ENCODE results near the gene HSD17B14. TPM values are rescaled to one million over a fixed set of nuclear protein-coding genes. Genes with fewer than 3 reads are reported as not detected.

HSD17B14 gene
- 1.3 TPM for total RNA-seq

GRCh38 chr19:48836089-48837017 is at the start of gene HSD17B14:
Gene HSD17B14 (minus strand): TSS chr19:48836491. CDS start chr19:48836411, 80 bp downstream.

DNA sequence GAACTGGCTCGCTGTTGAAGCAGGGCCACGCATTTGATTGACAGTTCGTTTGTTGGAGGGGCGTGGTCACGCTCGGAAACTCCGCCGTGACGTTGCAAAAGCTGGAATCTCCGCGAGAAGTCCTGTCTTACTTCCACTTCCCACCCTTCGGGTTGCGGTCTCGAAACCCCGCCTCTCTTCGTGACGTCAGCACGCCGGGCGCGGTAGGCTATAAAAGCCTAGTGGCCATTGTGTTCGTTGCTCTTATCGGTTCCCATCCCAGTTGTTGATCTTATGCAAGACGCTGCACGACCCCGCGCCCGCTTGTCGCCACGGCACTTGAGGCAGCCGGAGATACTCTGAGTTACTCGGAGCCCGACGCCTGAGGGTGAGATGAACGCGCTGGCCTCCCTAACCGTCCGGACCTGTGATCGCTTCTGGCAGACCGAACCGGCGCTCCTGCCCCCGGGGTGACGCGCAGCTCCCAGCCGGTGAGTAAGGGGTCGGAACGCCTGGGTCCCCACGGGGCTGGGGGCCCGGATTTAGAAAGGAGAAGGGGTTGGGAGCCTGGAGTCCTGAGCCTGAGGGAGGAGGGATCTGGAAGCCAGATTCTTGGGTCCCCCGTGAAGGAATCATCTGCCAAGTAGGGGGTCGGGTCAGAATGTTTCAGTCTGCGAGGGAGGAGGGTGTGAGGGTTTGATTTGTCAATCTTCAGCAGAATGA is 36.0 kb upstream of the HSD17B14 start, which contains the start of gene PPP1R15A:
Gene PPP1R15A (plus strand): TSS at position 240 of the 702 bp plus-strand sequence. CDS start 813 bp downstream, outside the sequence.

GRCh38 chr19:48868114-48868886 is 32.0 kb upstream of the HSD17B14 start, which contains the start of gene PLEKHA4:
Gene PLEKHA4 (minus strand): TSS chr19:48868617. CDS start chr19:48867620, 997 bp downstream.

Small RNA genes lying within 50 kb of the gene (small RNA-seq; reads per million reads assigned to genes)
- gene RNU6-317P (ENCODE audit: low replicate concordance): not detected

Other genes starting within 250 kb of the HSD17B14 start
- not detected for gene SPACA4, start 229.7 kb downstream of the HSD17B14 start, total RNA-seq
- not detected for gene FAM83E, start 221.4 kb downstream of the HSD17B14 start, total RNA-seq
- 1,067 TPM for gene RPL18, start 217.3 kb downstream of the HSD17B14 start, total RNA-seq
- 11.9 TPM for gene SPHK2, start 217.0 kb downstream of the HSD17B14 start, total RNA-seq
- 4.1 TPM for gene DBP, start 199.1 kb downstream of the HSD17B14 start, total RNA-seq
- gene CA11, start 190.3 kb downstream of the HSD17B14 start, total RNA-seq: 7.8 TPM
- not detected for gene NTN5, start 163.5 kb downstream of the HSD17B14 start, total RNA-seq
- gene FUT2, start 140.5 kb downstream of the HSD17B14 start, total RNA-seq: not detected
- gene MAMSTR, start 116.8 kb downstream of the HSD17B14 start, total RNA-seq: 1.3 TPM
- gene RASIP1, start 95.9 kb downstream of the HSD17B14 start, total RNA-seq: 7.5 TPM
- not detected for gene IZUMO1, start 89.6 kb downstream of the HSD17B14 start, total RNA-seq
- gene FUT1, start 83.8 kb downstream of the HSD17B14 start, total RNA-seq: 0.31 TPM
- gene FGF21, start 81.0 kb downstream of the HSD17B14 start, total RNA-seq: not detected
- gene BCAT2, start 25.5 kb downstream of the HSD17B14 start, total RNA-seq: 14.4 TPM
- gene PLEKHA4, start 32.1 kb upstream of the HSD17B14 start, total RNA-seq: not detected
- 31.6 TPM for gene PPP1R15A, start 35.9 kb upstream of the HSD17B14 start, total RNA-seq
- gene TULP2, start 62.3 kb upstream of the HSD17B14 start, total RNA-seq: not detected
- gene NUCB1, start 63.8 kb upstream of the HSD17B14 start, total RNA-seq: 46.6 TPM
- not detected for gene DHDH, start 97.2 kb upstream of the HSD17B14 start, total RNA-seq
- gene BAX, start 118.4 kb upstream of the HSD17B14 start, total RNA-seq: 7.8 TPM
- gene FTL, start 128.8 kb upstream of the HSD17B14 start, total RNA-seq: 551 TPM
- 27.5 TPM for gene GYS1, start 156.8 kb upstream of the HSD17B14 start, total RNA-seq
- 92.6 TPM for gene RUVBL2, start 157.4 kb upstream of the HSD17B14 start, total RNA-seq
- gene LHB, start 180.6 kb upstream of the HSD17B14 start, total RNA-seq: not detected
- not detected for gene CGB3, start 187.8 kb upstream of the HSD17B14 start, total RNA-seq
- gene CGB2, start 195.4 kb upstream of the HSD17B14 start, total RNA-seq: not detected
- gene CGB1, start 200.4 kb upstream of the HSD17B14 start, total RNA-seq: not detected
- gene CGB5, start 207.4 kb upstream of the HSD17B14 start, total RNA-seq: not detected
- not detected for gene CGB8, start 212.6 kb upstream of the HSD17B14 start, total RNA-seq
- gene CGB7, start 221.3 kb upstream of the HSD17B14 start, total RNA-seq: not detected
- gene NTF4, start 228.3 kb upstream of the HSD17B14 start, total RNA-seq: not detected
- not detected for gene KCNA7, start 236.2 kb upstream of the HSD17B14 start, total RNA-seq
- 278 TPM for gene SNRNP70, start 249.0 kb upstream of the HSD17B14 start, total RNA-seq